Uterus (tissue), 4 donors: ENCODE data around the gene FDX2. TPM values are rescaled to one million over a fixed set of nuclear protein-coding genes. Genes with fewer than 3 reads are reported as not detected.

Source experiments
- DNase-seq, 2 donors: peaks; one replicate each; pipeline ENCODE4 v3.0.0-alpha.2; 2019 to 2020
- H3K27ac ChIP-seq, 2 donors: fragments of 200-600 bp; sonication (generic); 1 replicate in 1 of 2; 2 replicates in 1 of 2; pipeline ENCODE4 v1.5.1; 2016 to 2018
- H3K27me3 ChIP-seq, 2 donors: fragments of 200-600 bp; sonication (generic); one replicate each; pipeline ENCODE4 v1.5.1; 2018 to 2019; ENCODE audit warnings: control low read depth in 1 of 2
- H3K36me3 ChIP-seq, 2 donors: fragments of 200-600 bp; sonication (generic); one replicate each; pipeline ENCODE4 v1.5.1; 2019; ENCODE audit warnings: control low read depth in 1 of 2
- H3K4me1 ChIP-seq, 2 donors: fragments of 200-600 bp; sonication (generic); one replicate each; pipeline ENCODE4 v1.5.1; 2018 to 2019; ENCODE audit warnings: control low read depth in 1 of 2
- H3K4me3 ChIP-seq, 2 donors: fragments of 200-600 bp; sonication (generic); 1 replicate in 1 of 2; 2 replicates in 1 of 2; pipeline ENCODE4 v1.5.1; 2018 to 2019; ENCODE audit warnings: mild to moderate bottlenecking in 1 of 2
- H3K9me3 ChIP-seq, 2 donors: fragments of 200-600 bp; sonication (generic); one replicate each; pipeline ENCODE4 v1.5.1; 2019; ENCODE audit warnings: control low read depth in 1 of 2
- POLR2A ChIP-seq, 2 donors: fragments of 450-650 bp; IDR thresholded peaks; one replicate each; pipeline ENCODE4 v1.6.1; 2016; ENCODE audit warnings: antibody characterized with exemption in 2 of 2, mild to moderate bottlenecking in 1 of 2, moderate library complexity in 1 of 2
- intact Hi-C: fragments of 100-400 bp; cut with DNase I; formaldehyde crosslinking; loops from one replicate; pipeline ENCODE4 v1.15.1; 2023; ENCODE audit warnings: low total_unique reads
- total RNA-seq, 4 donors: library from RNA; depleted of rRNA in 3 of 4; stranded (reverse); fragments of >200 nt in 3 of 4; gene quantifications; one replicate each; pipeline versions ENCODE4 v1.1.0 to v1.2.4, GENCODE V29; 2014 to 2023
- TF ChIP-seq, protein P1 (sequence below), 4 experiments: fragments of 200-600 bp in 2 of 4; fragments of 450-650 bp in 2 of 4; sonication (generic) in 2 of 4; IDR thresholded peaks; one replicate each; pipeline ENCODE4 v1.5.1; 2016 to 2019; ENCODE audit warnings: antibody characterized with exemption in 4 of 4, mild to moderate bottlenecking in 2 of 4, moderate library complexity in 1 of 4
- donor health status: DM: yes; HTN: yes; CAD: no.

Gene FDX2
- total RNA-seq, 4 donors from 2014 or later, result 1.5 to 12.7 (median 4.9) TPM

GRCh38 chr19:10292789-10293636 is 22.8 kb downstream of the FDX2 start:
- H3K9me3 ChIP-seq, result no peaks in the 10 kb centered on the region
- peaks cover 0 to 36% of the 10 kb centered on the region in 2 donors for H3K4me1 ChIP-seq
- no peak overlapping the region for H3K27ac ChIP-seq
- TF ChIP-seq, protein P1, sequence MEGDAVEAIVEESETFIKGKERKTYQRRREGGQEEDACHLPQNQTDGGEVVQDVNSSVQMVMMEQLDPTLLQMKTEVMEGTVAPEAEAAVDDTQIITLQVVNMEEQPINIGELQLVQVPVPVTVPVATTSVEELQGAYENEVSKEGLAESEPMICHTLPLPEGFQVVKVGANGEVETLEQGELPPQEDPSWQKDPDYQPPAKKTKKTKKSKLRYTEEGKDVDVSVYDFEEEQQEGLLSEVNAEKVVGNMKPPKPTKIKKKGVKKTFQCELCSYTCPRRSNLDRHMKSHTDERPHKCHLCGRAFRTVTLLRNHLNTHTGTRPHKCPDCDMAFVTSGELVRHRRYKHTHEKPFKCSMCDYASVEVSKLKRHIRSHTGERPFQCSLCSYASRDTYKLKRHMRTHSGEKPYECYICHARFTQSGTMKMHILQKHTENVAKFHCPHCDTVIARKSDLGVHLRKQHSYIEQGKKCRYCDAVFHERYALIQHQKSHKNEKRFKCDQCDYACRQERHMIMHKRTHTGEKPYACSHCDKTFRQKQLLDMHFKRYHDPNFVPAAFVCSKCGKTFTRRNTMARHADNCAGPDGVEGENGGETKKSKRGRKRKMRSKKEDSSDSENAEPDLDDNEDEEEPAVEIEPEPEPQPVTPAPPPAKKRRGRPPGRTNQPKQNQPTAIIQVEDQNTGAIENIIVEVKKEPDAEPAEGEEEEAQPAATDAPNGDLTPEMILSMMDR (IDR thresholded peaks at IDR 0.05), result no peak
- no peak for TF ChIP-seq POLR2A (IDR thresholded peaks at IDR 0.05)
- no peak overlapping the region for H3K4me3 ChIP-seq
- no peaks in the 10 kb centered on the region for H3K36me3 ChIP-seq
- DNase-seq, result no peak
- intact Hi-C loops, result no loop called here
- peaks cover 43 to 65% of the 10 kb centered on the region in 2 donors for H3K27me3 ChIP-seq

DNA sequence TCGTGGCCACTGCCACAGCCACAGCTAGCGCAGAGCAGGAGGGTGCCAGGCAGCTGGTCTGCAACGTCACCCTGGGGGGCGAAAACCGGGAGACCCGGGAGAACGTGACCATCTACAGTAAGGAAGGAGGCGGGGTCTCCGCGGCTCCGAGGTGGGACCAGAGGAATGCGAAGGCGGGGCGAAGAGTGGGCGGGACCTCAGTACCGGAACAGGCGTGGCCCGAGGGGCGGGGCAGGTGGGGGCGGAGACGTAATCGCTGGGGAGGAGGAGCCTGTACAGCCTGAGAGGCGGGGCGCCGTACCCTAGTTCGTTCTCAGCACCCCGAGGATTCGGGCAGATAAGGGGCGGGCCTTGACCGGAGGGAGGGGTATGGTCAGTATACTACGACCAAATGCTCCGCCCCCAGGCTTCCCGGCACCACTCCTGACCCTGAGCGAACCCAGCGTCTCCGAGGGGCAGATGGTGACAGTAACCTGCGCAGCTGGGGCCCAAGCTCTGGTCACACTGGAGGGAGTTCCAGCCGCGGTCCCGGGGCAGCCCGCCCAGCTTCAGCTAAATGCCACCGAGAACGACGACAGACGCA is 23.5 kb downstream of the FDX2 start:
- H3K9me3 ChIP-seq, result no peaks in the 10 kb centered on the region
- H3K4me3 ChIP-seq, result no peak overlapping the region
- peaks cover 46 to 71% of the 10 kb centered on the region in 2 donors for H3K27me3 ChIP-seq
- intact Hi-C loops, result no loop called here
- H3K36me3 ChIP-seq, result no peaks in the 10 kb centered on the region
- DNase-seq, result peak; percentile 53 to 54
- H3K4me1 ChIP-seq, result peaks cover 0 to 36% of the 10 kb centered on the region in 2 donors
- TF ChIP-seq, protein P1 (IDR thresholded peaks at IDR 0.05), result no peak
- TF ChIP-seq POLR2A (IDR thresholded peaks at IDR 0.05), result no peak
- no peak overlapping the region for H3K27ac ChIP-seq

GRCh38 chr19:10291554-10292205 is 24.1 kb downstream of the FDX2 start:
- Histone ChIP-seq H3K27ac (no peak overlapping the region), H3K27me3 (peaks cover 46 to 71% of the 10 kb centered on the region in 2 donors), H3K9me3 (no peaks in the 10 kb centered on the region), H3K4me3 (peak overlapping the region; percentile 8 to 13), H3K4me1 (peaks cover 0 to 36% of the 10 kb centered on the region in 2 donors), H3K36me3 (no peaks in the 10 kb centered on the region)
- DNase-seq, result no peak
- no peak for TF ChIP-seq POLR2A (IDR thresholded peaks at IDR 0.05)
- TF ChIP-seq, protein P1 (IDR thresholded peaks at IDR 0.05), result no peak
- intact Hi-C loops, result no loop called here

GRCh38 chr19:10290876-10291553 is 24.8 kb downstream of the FDX2 start:
- no peaks in the 10 kb centered on the region for H3K9me3 ChIP-seq
- TF ChIP-seq, protein P1 (IDR thresholded peaks at IDR 0.05), result no peak
- TF ChIP-seq POLR2A (IDR thresholded peaks at IDR 0.05), result no peak
- peak overlapping the region; percentile 8 to 13 for H3K4me3 ChIP-seq
- no peak overlapping the region for H3K27ac ChIP-seq
- H3K36me3 ChIP-seq, result no peaks in the 10 kb centered on the region
- intact Hi-C loops, result no loop called here
- H3K27me3 ChIP-seq, result peaks cover 46 to 71% of the 10 kb centered on the region in 2 donors
- H3K4me1 ChIP-seq, result peaks cover 0 to 32% of the 10 kb centered on the region in 2 donors
- peak in 1 of 2 donors; percentile 36 for DNase-seq
